Smooth muscle cell (in vitro differentiated cells): ENCODE data around the gene LTBP1. TPM values are rescaled to one million over a fixed set of nuclear protein-coding genes. Genes with fewer than 3 reads are reported as not detected.

Experiments used
- DNase-seq: peaks from one replicate; lab custom pipeline; 2025; ENCODE audit not compliant: unreplicated experiment; lab: John Stamatoyannopoulos, UW
- H2AFZ ChIP-seq: fragments of 200-600 bp; sonication (generic); 2 replicates; pipeline ENCODE4 v1.6.0; 2016; ENCODE audit warnings: antibody characterized with exemption, low read depth, mild to moderate bottlenecking
- H3F3A ChIP-seq: fragments of 200-600 bp; sonication (generic); 2 replicates; pipeline ENCODE4 v1.6.0; 2017; ENCODE audit warnings: antibody characterized with exemption, low read depth
- H3K27ac ChIP-seq: fragments of 200-600 bp; sonication (generic); 2 replicates; pipeline ENCODE4 v1.5.1; 2016; ENCODE audit warnings: low read depth, mild to moderate bottlenecking
- H3K27me3 ChIP-seq: fragments of 200-600 bp; sonication (generic); 2 replicates; pipeline ENCODE4 v1.6.1; 2016; ENCODE audit warnings: low read depth, mild to moderate bottlenecking
- H3K36me3 ChIP-seq: fragments of 200-600 bp; sonication (generic); 2 replicates; pipeline ENCODE4 v1.5.1; 2016; ENCODE audit warnings: low read depth
- H3K4me1 ChIP-seq: fragments of 200-600 bp; sonication (generic); 2 replicates; pipeline ENCODE4 v1.5.1; 2016; ENCODE audit warnings: low read depth
- H3K4me2 ChIP-seq: fragments of 200-600 bp; sonication (generic); 2 replicates; pipeline ENCODE4 v1.6.0; 2016; ENCODE audit warnings: mild to moderate bottlenecking
- H3K4me3 ChIP-seq: fragments of 200-600 bp; sonication (generic); 2 replicates; pipeline ENCODE4 v1.5.1; 2016; ENCODE audit warnings: mild to moderate bottlenecking
- H3K79me2 ChIP-seq: fragments of 200-600 bp; sonication (generic); 2 replicates; pipeline ENCODE4 v1.6.0; 2016; ENCODE audit warnings: low read depth, mild to moderate bottlenecking
- H3K9ac ChIP-seq: fragments of 200-600 bp; sonication (generic); 2 replicates; pipeline ENCODE4 v1.6.0; 2016; ENCODE audit warnings: low read depth
- H3K9me3 ChIP-seq: fragments of 200-600 bp; sonication (generic); replicated peaks from 2 replicates; pipeline ENCODE4 v1.5.1; 2016; ENCODE audit warnings: low read depth
- H4K20me1 ChIP-seq: fragments of 200-600 bp; sonication (generic); 2 replicates; pipeline ENCODE4 v1.6.0; 2016; ENCODE audit warnings: low read depth
- CTCF ChIP-seq: fragments of 200-600 bp; sonication (generic); IDR thresholded peaks from 2 replicates; pipeline ENCODE4 v1.5.1; 2017; ENCODE audit warnings: borderline replicate concordance, mild to moderate bottlenecking, antibody characterized with exemption; ENCODE audit not compliant: insufficient read depth, poor library complexity, severe bottlenecking
- WGBS: methylation state at CpG from one replicate; pipeline ENCODE4 v1.1.7; 2016; ENCODE audit warnings: low lambda C conversion rate; 5-methylcytosine and 5-hydroxymethylcytosine counted together
- polyA plus RNA-seq: library from polyadenylated mRNA; unstranded; fragments of >200 nt; fragmentation: Nextera tagmentation; extraction: Ambion mirVana; gene quantifications from 2 replicates; pipeline ENCODE4 v1.2.1, GENCODE V29; 2016
- total RNA-seq: library from RNA; depleted of rRNA; stranded (reverse); fragments of >200 nt; gene quantifications from 2 replicates; pipeline ENCODE4 v1.2.3, GENCODE V29; 2014

Gene LTBP1
- total and polyA plus RNA-seq, 2 experiments from 2014 or later = 146 to 250 TPM

- peaks cover 81% of the 10 kb centered on the region for H3K79me2 ChIP-seq
- H3K4me1 ChIP-seq = no peaks in the 10 kb centered on the region
- no peaks in the 10 kb centered on the region for H3K9me3 ChIP-seq
- H3K27me3 ChIP-seq = no peaks in the 10 kb centered on the region
- no peak overlapping the region for H2AFZ ChIP-seq
- 60% methylated on average over 3 of the region's 3 CpGs for WGBS
- peaks cover 3% of the 10 kb centered on the region for H3F3A ChIP-seq
- TF ChIP-seq CTCF = no peak
- peak overlapping the region; percentile 1 for H3K4me3 ChIP-seq
- peak overlapping the region; percentile 68 for H3K4me2 ChIP-seq
- H3K27ac ChIP-seq = peak overlapping the region; percentile 87
- peak overlapping the region; percentile 39 for H3K9ac ChIP-seq
- DNase-seq = no peak
- no peaks in the 10 kb centered on the region for H3K36me3 ChIP-seq
- no peaks in the 10 kb centered on the region for H4K20me1 ChIP-seq
Observed at GRCh38 chr2:33146102-33146501, 199.3 kb downstream of the LTBP1 start.

- Histone ChIP-seq H3K9me3 (no peaks in the 10 kb centered on the region), H3K27ac (peak overlapping the region; percentile 89), H3K4me2 (peak overlapping the region; percentile 43), H4K20me1 (no peaks in the 10 kb centered on the region), H3K9ac (peak overlapping the region; percentile 74), H3K4me3 (no peak overlapping the region), H3K79me2 (peaks cover 75% of the 10 kb centered on the region), H2AFZ (no peak overlapping the region), H3K36me3 (no peaks in the 10 kb centered on the region), H3F3A (peaks cover 14% of the 10 kb centered on the region), H3K27me3 (no peaks in the 10 kb centered on the region), H3K4me1 (peaks cover 15% of the 10 kb centered on the region)
- DNase-seq = no peak
- WGBS = 60% methylated on average over 2 of the region's 2 CpGs
- no peak for TF ChIP-seq CTCF
Observed at GRCh38 chr2:33153008-33153407, 206.3 kb downstream of the LTBP1 start.

GRCh38 chr2:33158482-33159003 is 211.8 kb downstream of the LTBP1 start:
- no peak for TF ChIP-seq CTCF
- H3K36me3 ChIP-seq = no peaks in the 10 kb centered on the region
- H2AFZ ChIP-seq = no peak overlapping the region
- no peak overlapping the region for H3K4me3 ChIP-seq
- peaks cover 10% of the 10 kb centered on the region for H3K4me1 ChIP-seq
- H3F3A ChIP-seq = peaks cover 22% of the 10 kb centered on the region
- 22% methylated on average over 3 of the region's 3 CpGs for WGBS
- peak overlapping the region; percentile 51 for H3K4me2 ChIP-seq
- H3K9ac ChIP-seq = peak overlapping the region; percentile 14
- peak overlapping the region; percentile 88 for H3K27ac ChIP-seq
- no peaks in the 10 kb centered on the region for H3K9me3 ChIP-seq
- DNase-seq = no peak
- H3K79me2 ChIP-seq = peaks cover 79% of the 10 kb centered on the region
- peaks cover 5% of the 10 kb centered on the region for H4K20me1 ChIP-seq
- no peaks in the 10 kb centered on the region for H3K27me3 ChIP-seq

GRCh38 chr2:33160191-33160590 is 213.4 kb downstream of the LTBP1 start:
- peaks cover 77% of the 10 kb centered on the region for H3K79me2 ChIP-seq
- no peak overlapping the region for H3K4me2 ChIP-seq
- no peaks in the 10 kb centered on the region for H3K27me3 ChIP-seq
- H3F3A ChIP-seq = peaks cover 21% of the 10 kb centered on the region
- no peak overlapping the region for H3K9ac ChIP-seq
- no peak for TF ChIP-seq CTCF
- H3K27ac ChIP-seq = peak overlapping the region; percentile 88
- H3K4me1 ChIP-seq = peaks cover 9% of the 10 kb centered on the region
- DNase-seq = no peak
- peaks cover 5% of the 10 kb centered on the region for H4K20me1 ChIP-seq
- no peaks in the 10 kb centered on the region for H3K36me3 ChIP-seq
- 78% methylated on average over 5 of the region's 5 CpGs for WGBS
- H3K4me3 ChIP-seq = no peak overlapping the region
- H3K9me3 ChIP-seq = no peaks in the 10 kb centered on the region
- H2AFZ ChIP-seq = no peak overlapping the region
